Raji (cell line): ENCODE data around the gene POLDIP3.
A peak's percentile ranks its signal among the peaks of the same experiment; 100 is the strongest.

ENCODE experiments used
- POLR2A ChIP-seq: IDR thresholded peaks from 2 replicates; pipeline ENCODE4 v1.6.1; 2011; ENCODE audit warnings: low read depth, low read length, control low read depth; ENCODE audit not compliant: insufficient read depth

POLDIP3 gene, protein sequence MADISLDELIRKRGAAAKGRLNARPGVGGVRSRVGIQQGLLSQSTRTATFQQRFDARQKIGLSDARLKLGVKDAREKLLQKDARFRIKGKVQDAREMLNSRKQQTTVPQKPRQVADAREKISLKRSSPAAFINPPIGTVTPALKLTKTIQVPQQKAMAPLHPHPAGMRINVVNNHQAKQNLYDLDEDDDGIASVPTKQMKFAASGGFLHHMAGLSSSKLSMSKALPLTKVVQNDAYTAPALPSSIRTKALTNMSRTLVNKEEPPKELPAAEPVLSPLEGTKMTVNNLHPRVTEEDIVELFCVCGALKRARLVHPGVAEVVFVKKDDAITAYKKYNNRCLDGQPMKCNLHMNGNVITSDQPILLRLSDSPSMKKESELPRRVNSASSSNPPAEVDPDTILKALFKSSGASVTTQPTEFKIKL

DNA sequence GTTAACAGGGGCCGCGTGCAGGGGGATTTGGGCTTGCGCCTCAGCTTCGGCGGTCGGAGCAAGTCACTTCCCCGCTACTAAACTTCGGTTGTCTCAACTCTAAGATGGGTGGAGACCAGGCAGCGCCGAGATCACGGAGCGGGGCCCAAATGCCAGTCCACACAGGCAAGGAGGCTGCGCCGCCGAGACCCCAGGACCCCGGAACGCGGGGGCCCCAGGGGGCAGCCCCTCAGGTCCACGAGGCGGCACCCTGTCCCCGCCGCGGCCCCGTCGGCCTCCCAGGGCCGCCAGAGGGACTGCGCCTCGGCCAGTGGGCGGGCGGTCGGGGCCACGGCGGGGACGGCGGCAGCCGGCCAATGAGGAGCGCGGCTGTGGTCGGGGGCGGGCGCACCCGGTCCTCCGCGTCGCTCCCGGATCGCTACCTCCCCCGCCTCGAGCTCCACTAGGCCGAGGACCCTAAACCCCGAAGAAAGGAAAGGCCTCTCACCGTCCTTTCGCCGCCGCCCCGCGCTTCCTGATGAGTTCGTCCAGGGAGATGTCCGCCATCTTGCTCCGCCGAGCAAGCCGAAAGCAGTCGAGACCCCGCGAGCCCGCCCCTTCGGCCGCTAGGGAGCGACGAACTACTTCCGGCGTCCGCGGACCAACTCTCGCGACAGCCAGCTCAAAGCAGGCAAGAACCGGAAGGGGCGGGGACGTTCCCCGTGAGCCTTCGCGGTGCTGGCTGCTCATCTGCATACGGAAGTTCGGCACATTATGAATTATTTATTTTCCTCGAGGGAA lies at the start of gene POLDIP3:
TSS of gene POLDIP3 (minus strand) at position 572 of the 780 bp plus-strand sequence. CDS start at position 546, 26 bp downstream.
- peak; percentile 44; the same call in 1 of the 2 replicates for TF ChIP-seq POLR2A

DNA sequence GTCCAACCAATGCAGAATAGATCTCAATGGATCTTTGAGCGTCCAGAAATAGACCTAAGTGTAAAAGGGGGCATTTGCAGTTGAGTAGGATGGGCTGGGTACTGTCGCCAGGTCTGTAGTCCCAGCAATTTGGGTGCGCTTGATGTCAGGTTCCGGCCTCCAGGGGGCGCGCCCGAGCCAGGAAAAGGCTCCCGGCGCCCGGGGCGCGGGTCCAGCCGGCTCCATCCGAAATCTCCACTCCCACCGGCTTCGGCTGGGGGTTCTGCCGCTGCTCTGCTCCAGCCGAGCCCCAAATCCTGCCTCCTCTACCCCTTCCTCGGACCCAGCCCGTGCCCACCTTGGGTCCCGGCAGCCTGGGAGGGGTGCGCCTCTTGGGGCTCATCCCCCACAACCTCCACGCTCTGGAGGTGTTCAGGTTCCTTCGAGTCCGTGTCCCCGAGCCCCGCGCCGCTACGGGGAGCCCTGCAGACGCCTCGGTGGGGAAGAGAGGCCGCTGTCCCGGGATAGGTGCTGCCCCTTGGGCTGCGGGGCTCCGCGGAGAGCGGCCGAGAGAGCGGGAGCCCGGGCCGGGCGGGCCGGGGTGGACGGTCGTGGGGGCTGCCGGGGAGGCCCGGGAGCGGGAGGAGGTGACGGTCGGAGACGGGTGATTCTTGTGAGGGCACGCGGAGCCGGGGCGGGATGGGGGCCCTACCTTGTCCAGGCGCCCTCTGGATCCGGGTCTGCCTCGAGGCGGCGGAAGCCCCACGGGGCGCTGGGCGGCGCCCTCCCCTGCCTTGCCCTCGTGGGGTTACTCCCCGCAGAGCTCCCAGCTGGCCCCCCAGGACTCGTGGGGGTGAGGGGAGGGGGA lies 47.5 kb upstream of the POLDIP3 start:
- TF ChIP-seq POLR2A: peak; percentile 63

DNA sequence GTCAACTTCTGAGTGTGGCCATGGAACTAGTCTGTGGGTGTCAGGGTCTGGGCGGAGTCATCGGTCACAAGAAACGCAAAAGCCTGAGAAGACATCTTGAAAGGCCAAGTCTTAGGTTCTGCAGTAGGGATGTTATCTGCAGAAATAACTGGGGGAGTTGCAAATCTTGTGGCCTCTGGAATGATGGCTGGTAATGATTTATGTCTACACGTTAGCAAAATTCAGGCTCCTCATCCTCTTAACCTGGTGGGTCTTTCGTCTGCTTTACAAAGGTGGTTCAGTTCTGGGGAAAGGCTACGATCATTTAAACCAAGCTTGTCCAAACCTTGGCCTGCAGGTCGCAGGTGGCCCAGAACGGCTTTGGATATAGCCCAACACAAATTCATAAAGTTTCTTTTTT lies 41.9 kb upstream of the POLDIP3 start:
- TF ChIP-seq POLR2A: no peak

DNA sequence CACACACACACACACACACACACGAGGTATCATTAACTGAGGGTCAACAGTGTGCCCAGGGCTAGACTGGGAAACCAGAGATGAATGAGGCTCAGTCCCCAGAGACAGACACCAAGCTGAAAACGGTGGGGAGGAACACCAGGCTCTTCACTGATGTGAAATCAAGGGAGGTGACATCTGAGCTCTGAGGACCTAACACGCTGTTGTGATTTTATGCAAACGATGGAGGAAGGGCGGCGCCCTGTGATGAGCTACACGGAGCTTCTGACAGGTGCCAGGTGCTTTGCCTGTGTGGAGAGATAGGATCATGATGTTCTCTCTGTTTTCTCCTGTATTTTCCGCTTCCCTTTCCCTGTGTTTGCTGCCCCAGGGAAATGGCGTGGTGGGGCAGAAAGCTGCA lies 41.0 kb upstream of the POLDIP3 start:
- TF ChIP-seq POLR2A: peak; percentile 68

DNA sequence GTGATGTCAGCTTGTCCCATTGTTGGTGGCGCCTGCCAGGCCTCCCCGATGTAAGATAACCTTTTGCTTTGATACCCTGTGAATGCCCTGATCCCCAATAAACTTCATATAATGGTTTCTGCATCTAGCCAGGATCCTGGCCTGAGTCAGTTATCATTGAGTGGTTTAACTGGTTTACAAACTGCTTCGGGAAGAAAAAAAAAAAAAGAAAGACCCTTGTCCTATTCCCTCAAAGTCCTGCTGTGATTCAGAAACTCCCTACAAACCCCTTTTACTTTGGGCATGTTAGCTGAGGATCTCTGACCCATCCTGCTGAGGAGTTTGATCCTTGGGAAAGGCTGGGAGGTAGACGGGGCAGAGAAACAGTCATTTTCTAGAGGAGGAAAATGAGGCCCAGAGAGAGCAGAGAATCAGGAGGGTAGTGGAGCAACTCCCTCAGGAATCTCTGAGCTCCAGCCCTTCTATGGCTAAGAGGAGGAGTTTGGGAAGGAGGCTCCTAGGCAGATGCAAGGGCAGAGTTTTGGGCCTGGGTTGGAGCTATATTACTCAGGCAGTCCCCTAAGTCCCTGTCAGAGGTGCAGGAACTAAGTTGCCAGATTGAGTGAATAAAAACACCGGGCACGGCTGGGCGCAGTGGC lies 39.9 kb upstream of the POLDIP3 start:
- TF ChIP-seq POLR2A: no peak

DNA sequence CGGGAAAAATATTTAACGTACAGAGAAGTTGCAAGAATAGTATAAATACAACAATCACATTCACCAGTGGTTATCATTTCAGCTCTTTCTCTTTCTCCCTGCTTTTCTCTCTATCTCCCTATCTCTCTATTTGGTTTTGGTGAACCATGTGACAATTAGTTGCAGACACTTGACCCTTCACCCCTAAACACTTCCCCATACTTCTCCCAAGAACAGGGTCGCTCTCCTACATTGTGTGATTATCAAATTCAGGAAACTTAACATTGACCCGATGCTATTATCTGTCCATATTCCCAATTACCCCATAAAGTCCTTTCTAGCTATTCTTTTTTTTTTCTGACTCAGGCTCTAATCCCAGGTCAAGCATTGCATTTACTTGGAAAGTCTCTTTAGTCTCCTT lies 39.3 kb upstream of the POLDIP3 start:
- TF ChIP-seq POLR2A: no peak

DNA sequence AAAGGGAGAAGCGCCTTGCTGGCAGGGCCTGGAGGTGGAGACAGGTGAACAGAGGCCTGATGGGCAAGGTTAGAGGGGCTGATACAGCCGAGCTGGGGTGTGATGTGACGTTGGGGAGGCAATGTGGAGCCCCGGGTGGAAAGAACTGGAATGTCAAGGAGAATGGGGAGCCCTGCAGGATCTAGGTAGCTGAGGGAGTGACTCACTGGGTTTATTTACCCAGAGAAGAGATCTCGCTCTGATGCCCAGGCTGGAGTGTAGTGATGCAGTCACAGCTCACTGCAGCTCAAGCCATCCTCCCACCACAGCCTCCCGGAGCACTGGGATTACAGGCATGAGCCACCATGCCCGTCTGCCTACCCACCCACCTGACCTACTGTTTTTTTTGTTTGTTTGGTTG lies 36.5 kb upstream of the POLDIP3 start:
- no peak for TF ChIP-seq POLR2A

DNA sequence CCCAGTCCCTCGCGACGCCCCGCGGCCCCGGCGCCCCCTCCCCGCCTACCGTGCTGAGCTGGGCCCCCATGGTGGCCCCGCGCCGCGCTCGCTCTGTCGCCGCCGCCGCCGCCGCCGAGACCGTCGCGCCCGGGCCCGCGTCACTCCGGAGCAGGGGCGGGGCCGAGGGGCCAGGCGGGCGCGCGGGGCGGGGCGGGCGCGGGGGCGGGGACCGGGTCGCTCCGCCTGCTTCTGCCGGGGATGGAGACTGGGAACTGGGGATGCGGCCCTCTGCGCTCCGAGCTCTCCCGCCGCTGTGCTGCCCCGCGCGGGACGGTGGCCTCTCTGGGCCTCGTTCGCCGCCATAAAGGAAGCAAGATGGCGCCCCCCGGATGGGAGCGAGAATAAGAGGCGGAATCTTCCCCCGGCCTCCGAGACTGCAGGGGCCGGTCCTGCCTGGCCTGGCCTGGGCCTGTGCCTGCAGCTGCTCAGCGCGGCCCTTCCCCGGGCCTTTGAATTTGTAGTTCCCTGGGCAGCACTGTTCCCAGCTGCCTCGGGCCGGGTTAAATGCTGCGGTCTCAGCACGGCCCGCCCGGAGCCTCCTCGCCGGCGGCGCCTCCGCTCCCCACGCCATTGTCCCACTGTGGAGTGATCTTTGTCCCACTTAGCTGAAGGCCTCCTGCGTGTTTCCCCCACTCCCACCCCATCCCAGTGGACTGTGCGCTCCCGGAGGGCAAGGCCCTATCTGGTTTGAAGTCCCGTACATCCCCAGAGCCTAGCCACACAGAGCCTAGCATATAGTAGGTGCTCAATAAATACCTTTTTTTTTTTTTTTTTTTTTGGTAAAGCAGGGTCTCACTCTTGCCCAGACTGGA lies 34.8 kb upstream of the POLDIP3 start, which contains the start of gene CYB5R3:
TSS of gene CYB5R3 (minus strand) at position 147 of the 854 bp plus-strand sequence. CDS start at position 70, 77 bp downstream.
- peak; percentile 67 for TF ChIP-seq POLR2A

DNA sequence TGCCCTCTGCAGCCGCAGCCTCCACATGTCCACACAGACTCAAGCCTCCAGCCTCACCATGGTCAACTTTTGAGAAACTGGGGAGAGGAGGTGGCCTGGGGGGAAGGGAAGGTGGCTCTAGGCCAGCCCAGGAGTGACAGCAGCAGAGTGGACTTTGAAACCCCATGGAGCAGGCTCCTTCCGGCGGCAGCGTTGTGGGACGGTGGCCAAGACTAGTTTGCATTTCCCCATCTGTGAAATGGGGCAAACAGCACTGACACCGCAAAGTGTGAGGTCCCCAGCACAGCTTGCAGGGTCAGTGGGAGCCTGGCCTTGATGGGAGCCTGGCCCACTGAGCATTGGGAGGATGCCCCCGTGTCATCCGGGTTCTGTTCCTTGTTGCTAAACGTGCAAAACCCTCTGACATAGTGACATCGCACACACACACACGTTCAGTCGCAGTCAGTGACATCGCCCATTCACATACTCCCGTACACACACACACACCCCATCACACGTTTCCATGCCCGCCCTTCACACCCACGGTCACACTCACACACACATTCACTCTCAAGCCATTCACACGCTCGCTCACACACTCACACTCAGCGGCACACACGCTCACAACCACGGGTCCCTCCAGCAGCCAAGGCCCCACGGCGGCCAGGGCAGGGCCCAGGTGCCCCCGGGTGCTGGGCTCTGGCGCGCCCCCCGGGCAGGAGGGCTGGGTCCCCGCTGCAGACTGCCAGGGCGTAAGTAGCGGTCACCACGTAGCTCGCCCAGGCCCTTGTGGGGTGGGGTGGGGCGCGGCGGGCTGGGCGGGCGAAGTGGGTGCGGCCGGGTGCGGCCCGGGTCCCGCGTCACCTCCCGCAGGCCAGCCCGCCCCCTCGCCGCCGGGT lies 33.9 kb upstream of the POLDIP3 start:
- TF ChIP-seq POLR2A: peak; percentile 62

DNA sequence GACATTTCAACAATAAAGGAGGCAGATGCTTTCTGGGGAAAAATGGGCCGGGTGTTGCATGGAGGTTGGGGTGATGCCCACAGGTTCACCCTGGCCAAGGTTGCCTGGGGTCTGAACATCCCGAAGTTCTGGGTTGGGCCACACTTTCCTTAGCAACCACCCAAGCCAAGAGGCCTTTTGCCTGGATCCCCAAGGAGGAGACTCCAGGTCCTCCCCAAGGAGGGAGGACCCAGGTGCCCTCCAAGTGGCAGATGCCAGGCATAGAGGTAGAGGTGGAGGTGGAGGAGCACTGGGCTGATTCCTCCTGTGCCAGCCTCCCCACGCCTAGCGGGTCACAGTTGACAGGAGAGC lies 33.3 kb upstream of the POLDIP3 start:
- TF ChIP-seq POLR2A: no peak

DNA sequence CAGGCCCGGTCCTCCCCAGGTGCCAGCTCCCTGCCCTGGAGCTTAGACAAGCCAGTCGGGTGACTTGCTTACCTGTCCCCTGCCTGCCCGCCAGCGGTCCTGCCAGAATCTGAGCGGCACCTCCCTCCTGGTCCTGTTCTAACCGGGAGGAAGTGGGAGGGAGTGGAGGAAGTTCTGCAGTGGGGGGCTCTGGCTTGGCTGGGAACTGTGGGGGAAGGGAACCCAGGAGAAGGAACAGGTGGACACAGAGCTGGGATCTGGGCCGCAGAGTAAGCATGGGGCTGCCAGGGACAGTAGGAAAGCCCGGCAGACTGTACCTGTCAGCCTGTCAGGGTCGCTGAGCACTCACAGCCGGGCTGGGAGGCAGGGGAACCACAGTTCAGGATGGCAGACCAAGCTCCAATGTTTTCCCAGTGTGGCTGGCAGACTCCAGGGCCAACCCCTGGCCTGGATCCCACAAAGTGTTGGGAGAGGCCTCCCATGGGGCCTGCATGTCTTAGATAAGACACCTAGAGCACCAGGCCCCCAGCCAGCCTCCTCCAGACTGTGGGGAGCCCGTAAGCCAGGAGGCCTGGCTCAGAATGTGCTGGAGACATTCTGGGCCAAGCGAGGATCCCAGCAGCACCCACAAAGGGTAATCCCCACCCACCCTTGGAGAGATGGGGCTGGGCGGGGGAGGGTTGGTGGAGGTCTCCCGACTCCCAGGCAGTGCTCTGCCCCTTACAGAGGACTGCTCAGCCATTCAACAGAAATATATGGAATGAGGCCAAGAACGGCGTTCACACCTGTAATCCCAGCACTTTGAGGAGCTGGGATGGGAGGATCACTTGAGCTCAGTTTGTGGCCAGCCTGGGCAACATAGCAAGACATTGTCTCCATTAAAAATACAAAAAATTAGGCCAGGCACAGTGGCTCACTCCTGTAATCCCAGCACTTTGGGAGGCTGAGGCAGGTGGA lies 32.2 kb upstream of the POLDIP3 start:
- no peak for TF ChIP-seq POLR2A
